Hepatocyte (in vitro differentiated cells): Measurements from ENCODE around the gene WDR53. TPM values are rescaled to one million over a fixed set of nuclear protein-coding genes. Genes with fewer than 3 reads are reported as not detected.
A peak's percentile ranks its signal among the peaks of the same experiment; 100 is the strongest.

Experiments used
- DNase-seq: peaks from one replicate; pipeline ENCODE4 v3.0.0-alpha.2; 2016; ENCODE audit warnings: low spot score
- H2AFZ ChIP-seq: fragments of 200-600 bp; sonication (generic); 2 replicates; pipeline ENCODE4 v1.6.0; 2016; ENCODE audit warnings: antibody characterized with exemption, mild to moderate bottlenecking
- H3K27ac ChIP-seq: fragments of 200-600 bp; sonication (generic); 2 replicates; pipeline ENCODE4 v1.5.1; 2016; ENCODE audit warnings: mild to moderate bottlenecking
- H3K27me3 ChIP-seq: fragments of 200-600 bp; sonication (generic); 2 replicates; pipeline ENCODE4 v1.6.1; 2016
- H3K36me3 ChIP-seq: fragments of 200-600 bp; sonication (generic); replicated peaks from 2 replicates; pipeline ENCODE4 v1.5.1; 2016; ENCODE audit warnings: low read depth; ENCODE audit not compliant: insufficient read depth
- H3K4me1 ChIP-seq: fragments of 200-600 bp; sonication (generic); 2 replicates; pipeline ENCODE4 v1.5.1; 2016; ENCODE audit warnings: mild to moderate bottlenecking, moderate library complexity; ENCODE audit not compliant: insufficient read depth
- H3K4me2 ChIP-seq: fragments of 200-600 bp; sonication (generic); 2 replicates; pipeline ENCODE4 v1.6.0; 2016
- H3K4me3 ChIP-seq: fragments of 200-600 bp; sonication (generic); 2 replicates; pipeline ENCODE4 v1.5.1; 2016; ENCODE audit warnings: mild to moderate bottlenecking
- H3K79me2 ChIP-seq: fragments of 200-600 bp; sonication (generic); 2 replicates; pipeline ENCODE4 v1.6.0; 2017; ENCODE audit warnings: mild to moderate bottlenecking
- H3K9me2 ChIP-seq: fragments of 200-600 bp; sonication (generic); replicated peaks from 2 replicates; pipeline ENCODE4 v1.6.0; 2017; ENCODE audit warnings: mild to moderate bottlenecking; ENCODE audit not compliant: insufficient read depth
- H3K9me3 ChIP-seq: fragments of 200-600 bp; sonication (generic); 2 replicates; pipeline ENCODE4 v1.5.1; 2016; ENCODE audit warnings: low read depth, mild to moderate bottlenecking
- H4K20me1 ChIP-seq: fragments of 200-600 bp; sonication (generic); 2 replicates; pipeline ENCODE4 v1.6.0; 2016; ENCODE audit warnings: mild to moderate bottlenecking; ENCODE audit not compliant: insufficient read depth, poor library complexity, severe bottlenecking
- CTCF ChIP-seq: fragments of 200-600 bp; sonication (generic); IDR thresholded peaks from 2 replicates; pipeline ENCODE4 v1.5.1; 2016; ENCODE audit warnings: antibody characterized with exemption, mild to moderate bottlenecking; ENCODE audit not compliant: poor library complexity
- EZH2 ChIP-seq: fragments of 200-600 bp; sonication (generic); IDR thresholded peaks from 2 replicates; pipeline ENCODE4 v1.6.1; 2016; ENCODE audit warnings: antibody characterized with exemption, mild to moderate bottlenecking, borderline replicate concordance
- EZH2phosphoT487 ChIP-seq: fragments of 200-600 bp; sonication (generic); IDR thresholded peaks from one replicate; pipeline ENCODE4 v1.6.1; 2018; ENCODE audit warnings: antibody characterized with exemption, mild to moderate bottlenecking, low read depth, moderate library complexity; ENCODE audit not compliant: unreplicated experiment, severe bottlenecking
- WGBS: methylation state at CpG from one replicate; pipeline ENCODE4 v1.1.6; 2016; ENCODE audit warnings: low lambda C conversion rate; ENCODE audit errors: missing lambda C conversion rate; 5-methylcytosine and 5-hydroxymethylcytosine counted together
- polyA plus RNA-seq: library from polyadenylated mRNA; unstranded; fragments of >200 nt; fragmentation: Nextera tagmentation; extraction: Ambion mirVana; gene quantifications from 2 replicates; pipeline ENCODE4 v1.2.1, GENCODE V29; 2016
- total RNA-seq: library from RNA; depleted of rRNA; stranded (reverse); fragments of >200 nt; gene quantifications from 2 replicates; pipeline ENCODE4 v1.2.3, GENCODE V29; 2014

WDR53 gene
- total and polyA plus RNA-seq, 2 experiments from 2014 or later: 6.9 to 8.8 TPM

GRCh38 chr3:196609805-196610515, 41.6 kb upstream of the WDR53 start:
- H3K4me1 ChIP-seq: no peaks in the 10 kb centered on the region
- DNase-seq: no peak
- H3K4me3 ChIP-seq: no peak overlapping the region
- H3K27me3 ChIP-seq: no peaks in the 10 kb centered on the region
- H3K36me3 ChIP-seq: no peaks in the 10 kb centered on the region
- no peak overlapping the region for H3K4me2 ChIP-seq
- peaks cover 3% of the 10 kb centered on the region for H3K9me3 ChIP-seq
- no peak overlapping the region for H2AFZ ChIP-seq
- WGBS: 87% methylated on average over 6 of the region's 6 CpGs
- H4K20me1 ChIP-seq: no peaks in the 10 kb centered on the region
- TF ChIP-seq CTCF (no peak), EZH2 (no peak), EZH2phosphoT487 (no peak)
- no peak overlapping the region for H3K27ac ChIP-seq
- H3K9me2 ChIP-seq: no peaks in the 10 kb centered on the region
- H3K79me2 ChIP-seq: no peaks in the 10 kb centered on the region

DNA sequence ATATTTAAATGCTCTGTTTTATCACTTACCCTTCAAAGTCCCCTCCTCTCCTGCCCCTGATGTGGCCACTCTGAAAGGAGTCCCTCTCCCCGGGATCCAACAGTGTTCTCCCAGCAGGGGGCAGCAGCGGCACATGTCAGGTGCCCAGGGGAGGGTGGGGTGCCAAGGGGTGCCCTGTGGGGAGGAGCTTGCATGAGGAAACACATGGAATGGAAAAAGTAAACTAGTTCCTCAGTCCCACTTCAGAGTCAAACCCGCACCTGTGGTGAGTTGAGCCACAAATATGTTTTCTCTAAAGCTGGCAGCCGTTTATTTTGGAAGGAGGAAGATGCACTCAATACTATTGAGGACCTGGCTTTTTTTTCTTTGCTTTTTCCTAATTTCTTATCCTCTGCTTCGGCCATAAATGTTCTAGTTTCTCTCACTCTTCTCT, 41.0 kb upstream of the WDR53 start:
- H3K4me2 ChIP-seq: peak overlapping the region; percentile 35
- no peak overlapping the region for H3K4me3 ChIP-seq
- no peaks in the 10 kb centered on the region for H3K27me3 ChIP-seq
- no peaks in the 10 kb centered on the region for H3K9me2 ChIP-seq
- TF ChIP-seq EZH2phosphoT487 (no peak), CTCF (peak; percentile 86)
- no peak overlapping the region for H3K27ac ChIP-seq
- H3K36me3 ChIP-seq: no peaks in the 10 kb centered on the region
- WGBS: 32% methylated on average over 5 of the region's 5 CpGs
- DNase-seq: peak; percentile 93
- no peaks in the 10 kb centered on the region for H3K79me2 ChIP-seq
- no peaks in the 10 kb centered on the region for H3K4me1 ChIP-seq
- H2AFZ ChIP-seq: no peak overlapping the region
- H3K9me3 ChIP-seq: peaks cover 3% of the 10 kb centered on the region
- no peaks in the 10 kb centered on the region for H4K20me1 ChIP-seq

DNA sequence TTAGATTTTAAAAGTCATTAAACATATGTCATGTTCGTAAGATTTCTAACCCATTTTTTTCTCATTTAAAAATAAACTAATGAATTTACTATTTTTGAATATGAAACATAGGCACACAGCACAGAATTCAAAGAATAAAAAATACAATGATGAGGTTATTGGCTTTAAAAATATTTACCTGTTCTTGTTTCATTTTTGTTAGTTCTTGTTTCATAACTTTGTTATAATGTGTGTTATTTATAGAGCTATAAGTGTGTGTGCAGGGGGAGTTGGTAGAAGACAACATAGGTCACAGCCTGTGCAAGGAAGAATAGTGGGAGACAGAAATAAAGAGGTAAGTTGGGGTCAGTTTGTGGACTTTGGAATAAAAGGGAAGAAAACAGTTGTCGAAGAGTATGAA, 40.3 kb upstream of the WDR53 start:
- Histone ChIP-seq H3K79me2 (no peaks in the 10 kb centered on the region), H3K4me2 (no peak overlapping the region), H3K4me1 (no peaks in the 10 kb centered on the region), H2AFZ (no peak overlapping the region), H3K4me3 (no peak overlapping the region), H3K9me2 (no peaks in the 10 kb centered on the region), H4K20me1 (no peaks in the 10 kb centered on the region), H3K27ac (no peak overlapping the region), H3K27me3 (no peaks in the 10 kb centered on the region), H3K36me3 (no peaks in the 10 kb centered on the region), H3K9me3 (peaks cover 3% of the 10 kb centered on the region)
- WGBS: 97% methylated on average over 2 of the region's 2 CpGs
- DNase-seq: no peak
- no peak for TF ChIP-seq CTCF
- no peak for TF ChIP-seq EZH2phosphoT487
- TF ChIP-seq EZH2: no peak
